Glutamatergic neuron (in vitro differentiated cells): ENCODE measurements around the gene RTP3. TPM values are rescaled to one million over a fixed set of nuclear protein-coding genes. Genes with fewer than 3 reads are reported as not detected.

Source experiments
- DNase-seq: peaks from one replicate; pipeline ENCODE4 v3.0.0; 2022
- H3K27ac Mint-ChIP-seq: one replicate; pipeline ENCODE4 v1.8.0; 2020; ENCODE audit warnings: mild to moderate bottlenecking, mixed read lengths, inconsistent platforms; ENCODE audit not compliant: unreplicated experiment
- H3K27me3 Mint-ChIP-seq: one replicate; pipeline ENCODE4 v1.8.0; 2020; ENCODE audit warnings: mild to moderate bottlenecking, moderate library complexity, mixed read lengths, inconsistent platforms; ENCODE audit not compliant: unreplicated experiment
- H3K36me3 Mint-ChIP-seq: one replicate; pipeline ENCODE4 v1.8.0; 2020; ENCODE audit warnings: mild to moderate bottlenecking, mixed read lengths, inconsistent platforms; ENCODE audit not compliant: unreplicated experiment
- H3K4me1 Mint-ChIP-seq: one replicate; pipeline ENCODE4 v1.8.0; 2020; ENCODE audit warnings: mild to moderate bottlenecking, low read depth, mixed read lengths, inconsistent platforms; ENCODE audit not compliant: unreplicated experiment
- H3K4me3 Mint-ChIP-seq: one replicate; pipeline ENCODE4 v1.8.0; 2020; ENCODE audit warnings: mild to moderate bottlenecking, mixed read lengths, inconsistent platforms; ENCODE audit not compliant: unreplicated experiment
- H3K9me3 Mint-ChIP-seq: one replicate; pipeline ENCODE4 v1.8.0; 2020; ENCODE audit warnings: mild to moderate bottlenecking, moderate library complexity, mixed read lengths, inconsistent platforms; ENCODE audit not compliant: unreplicated experiment
- total RNA-seq: library from RNA; stranded (reverse); fragmentation: NEBNext Ultra II Directional; extraction: Animal tissue kit (Norgen Biotek cat#: 25700); gene quantifications from one replicate; pipeline ENCODE4 v1.2.1, GENCODE V29; 2021; ENCODE audit not compliant: unreplicated experiment
- TF ChIP-seq, protein P1 (sequence below): fragments of 200-600 bp; sonication (generic); IDR thresholded peaks from one replicate; pipeline ENCODE4 v1.5.0; 2021; ENCODE audit not compliant: partially characterized antibody, unreplicated experiment

Gene RTP3
- total RNA-seq, 1 donor from 2014 or later, result not detected

DNA sequence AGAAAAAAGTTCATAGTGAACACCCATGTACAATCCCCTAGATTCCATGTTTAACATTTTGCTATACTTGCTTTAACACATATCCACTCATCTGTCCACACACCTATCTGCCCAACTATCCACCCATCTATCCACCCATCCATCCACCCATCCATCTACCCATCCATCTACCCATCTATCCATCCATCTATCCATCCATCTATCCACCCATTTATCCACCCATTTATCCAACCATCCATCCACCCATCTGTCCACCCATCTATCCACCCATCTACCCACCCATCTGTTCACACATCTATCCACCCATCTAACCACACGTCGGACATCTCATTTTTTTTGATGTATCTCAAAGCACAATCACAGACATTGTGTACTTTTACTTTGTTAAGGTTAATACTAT is 25.8 kb downstream of the RTP3 start:
- Mint-ChIP-seq H3K9me3 (no peaks in the 10 kb centered on the region), H3K36me3 (no peaks in the 10 kb centered on the region), H3K4me3 (no peak overlapping the region), H3K27me3 (no peaks in the 10 kb centered on the region), H3K27ac (no peak overlapping the region), H3K4me1 (peaks cover 2% of the 10 kb centered on the region)
- TF ChIP-seq, protein P1, sequence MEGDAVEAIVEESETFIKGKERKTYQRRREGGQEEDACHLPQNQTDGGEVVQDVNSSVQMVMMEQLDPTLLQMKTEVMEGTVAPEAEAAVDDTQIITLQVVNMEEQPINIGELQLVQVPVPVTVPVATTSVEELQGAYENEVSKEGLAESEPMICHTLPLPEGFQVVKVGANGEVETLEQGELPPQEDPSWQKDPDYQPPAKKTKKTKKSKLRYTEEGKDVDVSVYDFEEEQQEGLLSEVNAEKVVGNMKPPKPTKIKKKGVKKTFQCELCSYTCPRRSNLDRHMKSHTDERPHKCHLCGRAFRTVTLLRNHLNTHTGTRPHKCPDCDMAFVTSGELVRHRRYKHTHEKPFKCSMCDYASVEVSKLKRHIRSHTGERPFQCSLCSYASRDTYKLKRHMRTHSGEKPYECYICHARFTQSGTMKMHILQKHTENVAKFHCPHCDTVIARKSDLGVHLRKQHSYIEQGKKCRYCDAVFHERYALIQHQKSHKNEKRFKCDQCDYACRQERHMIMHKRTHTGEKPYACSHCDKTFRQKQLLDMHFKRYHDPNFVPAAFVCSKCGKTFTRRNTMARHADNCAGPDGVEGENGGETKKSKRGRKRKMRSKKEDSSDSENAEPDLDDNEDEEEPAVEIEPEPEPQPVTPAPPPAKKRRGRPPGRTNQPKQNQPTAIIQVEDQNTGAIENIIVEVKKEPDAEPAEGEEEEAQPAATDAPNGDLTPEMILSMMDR, result no peak
- DNase-seq, result no peak

DNA sequence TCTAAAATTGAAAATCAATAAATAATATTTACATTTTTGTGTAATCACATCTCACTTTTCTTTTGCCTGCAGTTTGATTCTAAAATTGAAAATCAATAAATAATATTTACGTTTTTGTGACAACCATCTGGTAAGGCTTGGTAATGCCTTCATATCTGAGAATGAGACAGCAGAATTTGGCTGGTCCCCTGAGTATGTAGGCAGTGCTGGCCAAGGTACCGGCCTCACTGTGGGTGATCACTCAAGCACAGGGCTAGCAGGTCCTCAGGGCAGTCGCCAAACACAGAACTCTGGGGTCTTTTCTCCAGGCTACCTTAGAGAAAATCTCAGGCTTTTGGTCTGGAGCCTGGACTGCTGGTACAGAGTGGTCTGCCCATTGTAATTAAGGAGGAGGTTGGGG is 26.2 kb downstream of the RTP3 start:
- H3K4me3 Mint-ChIP-seq, result no peak overlapping the region
- DNase-seq, result no peak
- H3K27ac Mint-ChIP-seq, result no peak overlapping the region
- no peaks in the 10 kb centered on the region for H3K36me3 Mint-ChIP-seq
- peaks cover 2% of the 10 kb centered on the region for H3K4me1 Mint-ChIP-seq
- no peaks in the 10 kb centered on the region for H3K27me3 Mint-ChIP-seq
- TF ChIP-seq, protein P1, result no peak
- H3K9me3 Mint-ChIP-seq, result no peaks in the 10 kb centered on the region

- Mint-ChIP-seq H3K4me3 (no peak overlapping the region), H3K9me3 (no peaks in the 10 kb centered on the region), H3K4me1 (peaks cover 2% of the 10 kb centered on the region), H3K27me3 (no peaks in the 10 kb centered on the region), H3K36me3 (no peaks in the 10 kb centered on the region), H3K27ac (no peak overlapping the region)
- DNase-seq, result no peak
- TF ChIP-seq, protein P1, result no peak
Measured at GRCh38 chr3:46524832-46525231, 27.1 kb downstream of the RTP3 start.

- DNase-seq, result no peak
- H3K27me3 Mint-ChIP-seq, result no peaks in the 10 kb centered on the region
- H3K4me1 Mint-ChIP-seq, result peaks cover 2% of the 10 kb centered on the region
- no peak overlapping the region for H3K27ac Mint-ChIP-seq
- no peak overlapping the region for H3K4me3 Mint-ChIP-seq
- TF ChIP-seq, protein P1, result no peak
- H3K36me3 Mint-ChIP-seq, result no peaks in the 10 kb centered on the region
- H3K9me3 Mint-ChIP-seq, result no peaks in the 10 kb centered on the region
Measured at GRCh38 chr3:46527239-46527638, 29.5 kb downstream of the RTP3 start.

DNA sequence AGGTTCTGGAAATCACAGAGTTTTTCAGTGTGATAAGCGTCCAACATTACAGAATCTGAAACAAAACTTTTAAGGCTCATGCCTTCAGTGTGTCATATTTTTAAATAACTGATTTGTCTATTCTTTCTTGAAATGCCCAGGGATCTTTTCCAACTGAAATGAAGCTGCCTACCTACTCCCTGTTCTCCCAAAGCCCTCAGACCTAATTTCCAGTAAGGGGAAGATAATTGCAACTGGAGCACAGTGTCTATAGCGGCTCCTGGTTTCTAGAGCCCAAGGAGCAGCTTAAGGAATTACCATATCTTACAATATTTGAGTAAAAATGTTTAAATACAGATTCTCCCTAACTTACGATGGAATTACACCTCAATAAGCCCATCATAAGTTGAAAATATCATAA is 35.3 kb downstream of the RTP3 start:
- DNase-seq, result no peak
- peaks cover 2% of the 10 kb centered on the region for H3K27me3 Mint-ChIP-seq
- no peak overlapping the region for H3K4me3 Mint-ChIP-seq
- no peaks in the 10 kb centered on the region for H3K4me1 Mint-ChIP-seq
- TF ChIP-seq, protein P1, result no peak
- H3K27ac Mint-ChIP-seq, result no peak overlapping the region
- peaks cover 3% of the 10 kb centered on the region for H3K9me3 Mint-ChIP-seq
- H3K36me3 Mint-ChIP-seq, result no peaks in the 10 kb centered on the region
